Epithelial cell of esophagus (primary cell): ENCODE data around the gene CLDN9.

Source experiments
- DNase-seq: peaks from one replicate; pipeline ENCODE4 v3.0.0; 2010; ENCODE audit warnings: low read depth
- H3K4me3 ChIP-seq: 2 replicates; pipeline ENCODE4 v1.5.1; 2011; ENCODE audit warnings: mild to moderate bottlenecking, low read length, control low read depth
- TF ChIP-seq, protein P1 (sequence below): IDR thresholded peaks from 2 replicates; pipeline ENCODE4 v1.5.1; 2011; ENCODE audit warnings: low read depth, mild to moderate bottlenecking, low read length, control low read depth, inconsistent platforms; ENCODE audit not compliant: insufficient read depth; ENCODE audit errors: missing control alignments

The CLDN9 gene

DNA sequence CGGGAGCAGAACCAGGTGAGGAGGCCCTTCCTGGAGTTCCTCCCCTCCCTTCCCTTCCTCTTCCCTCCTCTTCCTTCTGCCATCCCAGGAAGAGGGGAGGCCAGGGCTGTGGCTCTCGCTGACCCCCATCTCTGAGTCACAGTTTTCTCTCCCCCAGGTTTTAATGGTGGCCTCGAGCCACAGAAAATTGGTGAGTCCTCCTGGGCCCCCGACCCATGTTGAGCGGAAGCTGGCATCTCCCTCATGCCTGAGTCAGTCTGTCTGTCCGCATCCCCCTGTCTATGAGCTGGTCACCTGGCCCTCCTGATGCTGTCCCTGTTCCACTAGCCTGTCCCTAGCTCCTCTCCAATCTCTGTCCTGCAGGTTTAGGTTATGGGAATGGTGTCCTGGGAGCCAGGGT, 12.8 kb upstream of the CLDN9 start:
- no peak overlapping the region for H3K4me3 ChIP-seq
- DNase-seq = no peak
- TF ChIP-seq, protein P1, sequence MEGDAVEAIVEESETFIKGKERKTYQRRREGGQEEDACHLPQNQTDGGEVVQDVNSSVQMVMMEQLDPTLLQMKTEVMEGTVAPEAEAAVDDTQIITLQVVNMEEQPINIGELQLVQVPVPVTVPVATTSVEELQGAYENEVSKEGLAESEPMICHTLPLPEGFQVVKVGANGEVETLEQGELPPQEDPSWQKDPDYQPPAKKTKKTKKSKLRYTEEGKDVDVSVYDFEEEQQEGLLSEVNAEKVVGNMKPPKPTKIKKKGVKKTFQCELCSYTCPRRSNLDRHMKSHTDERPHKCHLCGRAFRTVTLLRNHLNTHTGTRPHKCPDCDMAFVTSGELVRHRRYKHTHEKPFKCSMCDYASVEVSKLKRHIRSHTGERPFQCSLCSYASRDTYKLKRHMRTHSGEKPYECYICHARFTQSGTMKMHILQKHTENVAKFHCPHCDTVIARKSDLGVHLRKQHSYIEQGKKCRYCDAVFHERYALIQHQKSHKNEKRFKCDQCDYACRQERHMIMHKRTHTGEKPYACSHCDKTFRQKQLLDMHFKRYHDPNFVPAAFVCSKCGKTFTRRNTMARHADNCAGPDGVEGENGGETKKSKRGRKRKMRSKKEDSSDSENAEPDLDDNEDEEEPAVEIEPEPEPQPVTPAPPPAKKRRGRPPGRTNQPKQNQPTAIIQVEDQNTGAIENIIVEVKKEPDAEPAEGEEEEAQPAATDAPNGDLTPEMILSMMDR = no peak

DNA sequence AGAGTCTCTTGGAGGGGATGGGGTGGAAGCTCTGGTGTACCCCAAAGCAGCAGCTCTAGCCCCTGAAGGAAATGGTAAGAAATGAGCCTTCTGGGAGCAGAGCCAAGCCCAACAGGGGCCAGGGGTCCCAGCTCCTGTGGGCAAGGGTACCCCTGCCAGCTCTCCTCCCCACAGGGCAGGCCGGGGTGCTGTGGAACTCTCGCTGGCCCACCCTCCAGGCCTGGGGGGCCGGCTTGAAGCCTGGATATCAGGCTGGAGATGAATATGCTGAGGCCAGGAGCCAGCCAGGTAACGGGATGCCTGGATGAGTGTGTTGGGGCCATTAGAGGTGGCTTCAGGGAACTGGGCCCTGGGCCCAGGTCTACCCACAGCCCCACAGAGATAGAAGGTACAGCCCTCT, 12.2 kb upstream of the CLDN9 start:
- no peak for DNase-seq
- TF ChIP-seq, protein P1 = no peak
- H3K4me3 ChIP-seq = no peak overlapping the region

DNA sequence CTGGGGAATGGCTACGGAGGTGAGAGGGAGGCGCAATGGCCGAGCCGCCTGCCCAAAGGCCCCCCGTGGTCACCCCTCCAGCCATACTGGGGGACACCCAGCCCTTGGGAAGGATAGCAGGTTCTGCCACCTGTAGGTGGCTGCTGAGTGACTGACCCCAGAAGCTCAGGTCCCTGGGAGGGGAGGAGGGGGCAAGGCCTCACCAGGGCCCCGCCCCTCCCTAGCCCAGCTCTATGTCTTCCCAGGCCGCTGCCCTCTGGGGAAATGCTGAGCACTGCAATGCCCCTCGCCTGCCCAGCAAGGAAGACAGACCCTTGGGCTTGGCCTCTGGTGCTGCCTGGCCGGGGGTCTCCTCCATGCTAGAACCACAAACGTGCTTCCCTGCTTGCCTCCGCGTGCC, 11.4 kb upstream of the CLDN9 start:
- DNase-seq = no peak
- TF ChIP-seq, protein P1 = no peak
- H3K4me3 ChIP-seq = no peak overlapping the region

DNA sequence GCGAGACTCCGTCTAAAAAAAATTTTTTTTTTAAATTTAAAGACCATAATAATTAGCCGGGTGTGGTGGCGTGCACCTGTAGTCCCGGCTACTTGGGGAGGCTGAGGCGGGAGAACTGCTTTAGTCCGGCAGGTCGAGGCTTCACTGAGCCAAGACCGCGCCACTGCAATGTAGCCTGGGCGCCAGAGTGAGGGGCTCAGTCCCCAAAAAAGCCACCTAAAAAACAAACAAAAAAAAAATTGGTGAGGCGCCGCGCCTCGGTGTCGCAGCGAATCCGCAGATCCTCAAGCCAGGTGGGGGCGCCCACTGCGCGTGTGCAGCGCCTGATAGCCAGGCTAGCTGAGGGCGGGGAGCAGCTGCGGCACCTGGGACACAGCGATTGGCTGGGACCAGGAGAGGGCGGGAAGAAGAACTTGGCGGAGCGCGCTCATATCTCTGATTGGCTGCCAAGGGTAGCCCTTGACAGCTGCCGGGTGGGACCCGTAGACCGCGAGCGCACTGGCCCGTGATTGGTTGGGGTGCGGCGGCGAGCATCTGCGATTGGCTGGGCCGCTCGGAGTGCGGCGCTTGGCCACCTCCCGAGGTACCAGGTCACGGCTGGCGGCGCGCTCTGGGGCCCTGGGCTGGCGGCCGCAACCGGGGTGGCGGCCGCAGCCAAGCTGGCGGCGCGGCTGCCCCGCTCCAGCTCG, 9.0 kb upstream of the CLDN9 start:
- DNase-seq = peak; percentile 100
- H3K4me3 ChIP-seq = no peak overlapping the region
- TF ChIP-seq, protein P1 = peak; percentile 52

DNA sequence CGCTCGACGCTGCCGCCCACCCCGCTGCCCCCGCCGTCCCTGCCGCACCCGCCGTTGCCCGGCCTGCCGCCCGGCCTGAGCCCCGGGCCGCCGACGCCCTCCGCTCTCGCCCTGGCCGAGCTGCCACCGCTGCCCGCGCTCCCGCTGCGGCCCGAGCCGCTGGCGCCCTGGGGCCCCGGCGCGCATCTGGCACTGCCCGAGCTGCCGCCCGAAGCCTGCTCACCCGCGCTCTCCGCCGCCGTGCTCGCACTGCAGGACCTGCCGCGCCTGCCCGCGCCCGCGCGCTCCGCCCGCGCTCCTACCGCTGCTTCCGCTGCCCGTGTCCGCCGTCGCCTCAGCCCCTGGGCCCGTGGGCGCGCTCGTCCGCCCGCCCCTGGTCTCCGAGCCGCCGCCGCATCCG, 8.4 kb upstream of the CLDN9 start:
- DNase-seq = peak; percentile 52
- TF ChIP-seq, protein P1 = no peak
- H3K4me3 ChIP-seq = no peak overlapping the region

DNA sequence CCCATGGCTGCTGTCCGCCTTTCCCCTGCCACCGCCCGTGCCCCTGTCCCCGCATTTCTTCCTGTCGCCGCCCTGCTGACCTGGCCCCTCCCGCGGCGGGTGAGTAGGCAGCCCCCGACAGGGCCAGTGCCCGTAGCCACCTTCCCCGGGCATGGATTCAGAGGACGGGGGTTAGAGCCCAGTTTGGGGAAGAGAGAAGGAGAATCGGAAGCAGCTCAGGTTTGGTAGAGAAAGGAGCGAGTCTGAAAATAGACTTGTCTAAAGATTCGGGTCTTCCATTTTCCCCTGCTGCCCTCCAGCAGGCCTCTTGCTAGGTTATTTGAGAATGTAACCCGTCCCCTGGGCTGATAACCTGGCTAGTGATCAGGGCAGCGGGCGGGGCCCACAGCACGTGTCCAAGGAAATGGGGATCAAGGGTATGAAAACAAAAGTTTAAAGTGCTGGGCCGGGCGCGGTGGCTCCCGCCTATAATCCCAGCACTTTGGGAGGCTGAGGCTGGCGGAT, 7.9 kb upstream of the CLDN9 start:
- TF ChIP-seq, protein P1 = no peak
- H3K4me3 ChIP-seq = peak overlapping the region; percentile 30
- DNase-seq = no peak
